Measurements from ENCODE around the gene ATP2A2.
"Not testable (repeated sequence)": the region's sequence is repeated elsewhere in the genome, so short reads cannot be mapped to it uniquely, and the experiment has no call there.

ATP2A2 gene

GRCh38 chr12:110320550-110320949, 39.5 kb downstream of the ATP2A2 start:
- no CpG with 5 or more reads among the region's 3 CpGs for WGBS (ENCODE audit: insufficient coverage, insufficient read length)
- Histone ChIP-seq H3K4me1 (ENCODE audit: control insufficient read depth, insufficient read depth, low read length) (no peaks in the 10 kb centered on the region), H3K27me3 (ENCODE audit: control insufficient read depth, insufficient read depth, low read length) (no peaks in the 10 kb centered on the region), H3K36me3 (ENCODE audit: control insufficient read depth, insufficient read depth, low read length) (0 out of 2 replicates have a peak, but pooled peaks cover 2% of the 10 kb centered on the region), H3K27ac (ENCODE audit: low read length) (no peak overlapping the region), H3K9me3 (ENCODE audit: control insufficient read depth, insufficient read depth, low read length) (no peaks in the 10 kb centered on the region), H3K4me3 (ENCODE audit: low read length) (no peak overlapping the region)
- DNase-seq (ENCODE audit: low read depth, low spot score) = no peak

- no peaks in the 10 kb centered on the region for H3K9me3 ChIP-seq (ENCODE audit: control insufficient read depth, insufficient read depth, low read length)
- no peak for DNase-seq (ENCODE audit: low read depth, low spot score)
- no CpG with 5 or more reads among the region's 4 CpGs for WGBS (ENCODE audit: insufficient coverage, insufficient read length)
- no peaks in the 10 kb centered on the region for H3K27me3 ChIP-seq (ENCODE audit: control insufficient read depth, insufficient read depth, low read length)
- peaks cover 22% of the 10 kb centered on the region for H3K36me3 ChIP-seq (ENCODE audit: control insufficient read depth, insufficient read depth, low read length)
- no peaks in the 10 kb centered on the region for H3K4me1 ChIP-seq (ENCODE audit: control insufficient read depth, insufficient read depth, low read length)
- H3K4me3 ChIP-seq (ENCODE audit: low read length) = no peak overlapping the region
- H3K27ac ChIP-seq (ENCODE audit: low read length) = no peak overlapping the region
Measured at GRCh38 chr12:110329710-110330109, 48.7 kb downstream of the ATP2A2 start.

DNA sequence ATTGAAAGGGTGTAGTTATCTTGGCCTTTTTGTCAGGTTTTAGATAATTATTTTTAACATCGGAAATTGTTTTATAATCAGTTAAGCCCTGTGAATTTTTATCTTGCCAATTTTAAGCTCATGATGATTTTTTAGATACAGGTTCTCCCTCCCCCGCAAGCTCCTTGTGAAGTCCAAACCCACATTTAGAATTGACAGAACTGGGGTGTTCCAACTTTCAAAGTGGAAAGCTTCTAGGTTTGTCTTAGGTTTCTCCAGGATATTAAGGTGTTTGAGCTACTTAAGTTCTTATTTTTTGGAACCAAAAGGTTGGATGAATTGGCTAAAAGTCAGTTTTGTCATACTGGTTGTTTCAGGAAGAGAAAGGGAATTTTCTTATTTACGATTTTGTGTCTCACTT, 49.1 kb downstream of the ATP2A2 start:
- DNase-seq (ENCODE audit: low read depth, low spot score) = no peak

DNA sequence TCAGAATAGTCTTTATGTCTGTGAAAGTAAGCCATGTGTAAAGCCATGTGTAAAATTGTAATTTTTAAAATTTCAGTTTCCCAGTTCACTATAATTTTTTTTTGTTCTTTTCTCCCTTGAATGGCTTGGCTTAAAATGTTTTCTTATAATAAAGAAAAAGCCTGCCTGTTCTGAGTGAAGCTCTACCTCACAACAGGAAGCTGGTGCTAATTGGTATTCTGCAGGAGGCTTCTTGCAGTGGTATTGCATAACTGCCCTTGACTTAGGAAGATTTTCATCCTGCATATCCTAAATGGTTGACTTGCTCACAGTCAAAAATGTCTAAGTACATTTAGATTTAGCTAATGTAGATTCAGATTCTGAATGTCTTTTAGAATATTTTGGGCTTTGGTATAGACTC, 49.5 kb downstream of the ATP2A2 start:
- DNase-seq (ENCODE audit: low read depth, low spot score) = no peak
- Histone ChIP-seq H3K27ac (ENCODE audit: low read length) (no peak overlapping the region), H3K36me3 (ENCODE audit: control insufficient read depth, insufficient read depth, low read length) (peaks cover 29% of the 10 kb centered on the region)

More for the DNA sequence above, 49.1 kb downstream of the ATP2A2 start:
- Histone ChIP-seq H3K27me3 (ENCODE audit: control insufficient read depth, insufficient read depth, low read length) (no peaks in the 10 kb centered on the region), H3K27ac (ENCODE audit: low read length) (no peak overlapping the region), H3K4me1 (ENCODE audit: control insufficient read depth, insufficient read depth, low read length) (no peaks in the 10 kb centered on the region), H3K36me3 (ENCODE audit: control insufficient read depth, insufficient read depth, low read length) (peaks cover 26% of the 10 kb centered on the region), H3K9me3 (ENCODE audit: control insufficient read depth, insufficient read depth, low read length) (no peaks in the 10 kb centered on the region), H3K4me3 (ENCODE audit: low read length) (no peak overlapping the region)
- no CpG with 5 or more reads among the region's 3 CpGs for WGBS (ENCODE audit: insufficient coverage, insufficient read length)

DNA sequence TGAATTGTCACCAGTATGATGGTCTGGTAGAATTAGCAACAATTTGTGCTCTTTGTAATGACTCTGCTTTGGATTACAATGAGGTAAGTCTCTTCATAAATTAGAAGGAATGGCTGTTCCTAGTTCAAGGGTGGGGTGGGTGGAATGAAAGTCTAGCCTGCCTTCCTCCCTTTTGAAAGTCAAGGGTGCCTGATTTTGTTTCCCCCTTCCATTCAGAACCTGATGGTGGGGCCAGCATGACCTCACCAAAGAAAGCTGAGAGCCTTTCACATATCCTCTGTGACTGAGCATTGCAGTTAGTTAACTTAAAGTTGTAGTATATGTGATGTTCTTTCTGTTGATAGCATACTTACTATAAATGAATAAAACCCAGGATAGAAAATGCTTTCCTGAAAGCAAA, 52.2 kb downstream of the ATP2A2 start:
- Histone ChIP-seq H3K27ac (ENCODE audit: low read length) (no peak overlapping the region), H3K4me3 (ENCODE audit: low read length) (no peak overlapping the region), H3K9me3 (ENCODE audit: control insufficient read depth, insufficient read depth, low read length) (no peaks in the 10 kb centered on the region), H3K27me3 (ENCODE audit: control insufficient read depth, insufficient read depth, low read length) (no peaks in the 10 kb centered on the region), H3K4me1 (ENCODE audit: control insufficient read depth, insufficient read depth, low read length) (no peaks in the 10 kb centered on the region), H3K36me3 (ENCODE audit: control insufficient read depth, insufficient read depth, low read length) (peaks cover 36% of the 10 kb centered on the region)
- DNase-seq (ENCODE audit: low read depth, low spot score) = no peak

More for the DNA sequence above, 49.5 kb downstream of the ATP2A2 start:
- no peaks in the 10 kb centered on the region for H3K27me3 ChIP-seq (ENCODE audit: control insufficient read depth, insufficient read depth, low read length)
- no peaks in the 10 kb centered on the region for H3K9me3 ChIP-seq (ENCODE audit: control insufficient read depth, insufficient read depth, low read length)
- no peaks in the 10 kb centered on the region for H3K4me1 ChIP-seq (ENCODE audit: control insufficient read depth, insufficient read depth, low read length)
- no peak overlapping the region for H3K4me3 ChIP-seq (ENCODE audit: low read length)

GRCh38 chr12:110335481-110336045, 54.5 kb downstream of the ATP2A2 start:
- no peaks in the 10 kb centered on the region for H3K4me1 ChIP-seq (ENCODE audit: control insufficient read depth, insufficient read depth, low read length)
- WGBS (ENCODE audit: insufficient coverage, insufficient read length) = no CpG with 5 or more reads among the region's 4 CpGs
- H3K9me3 ChIP-seq (ENCODE audit: control insufficient read depth, insufficient read depth, low read length) = no peaks in the 10 kb centered on the region
- no peak overlapping the region for H3K4me3 ChIP-seq (ENCODE audit: low read length)
- no peak for DNase-seq (ENCODE audit: low read depth, low spot score)
- no peak overlapping the region for H3K27ac ChIP-seq (ENCODE audit: low read length)
- H3K36me3 ChIP-seq (ENCODE audit: control insufficient read depth, insufficient read depth, low read length) = peaks cover 46% of the 10 kb centered on the region
- no peaks in the 10 kb centered on the region for H3K27me3 ChIP-seq (ENCODE audit: control insufficient read depth, insufficient read depth, low read length)

- Histone ChIP-seq H3K4me3 (ENCODE audit: low read length) (no peak overlapping the region), H3K36me3 (ENCODE audit: control insufficient read depth, insufficient read depth, low read length) (peaks cover 49% of the 10 kb centered on the region), H3K4me1 (ENCODE audit: control insufficient read depth, insufficient read depth, low read length) (no peaks in the 10 kb centered on the region), H3K27ac (ENCODE audit: low read length) (no peak overlapping the region), H3K27me3 (ENCODE audit: control insufficient read depth, insufficient read depth, low read length) (no peaks in the 10 kb centered on the region), H3K9me3 (ENCODE audit: control insufficient read depth, insufficient read depth, low read length) (no peaks in the 10 kb centered on the region)
- no CpG with 5 or more reads among the region's 11 CpGs for WGBS (ENCODE audit: insufficient coverage, insufficient read length)
- no peak for DNase-seq (ENCODE audit: low read depth, low spot score)
Measured at GRCh38 chr12:110337912-110338710, 57.1 kb downstream of the ATP2A2 start.

DNA sequence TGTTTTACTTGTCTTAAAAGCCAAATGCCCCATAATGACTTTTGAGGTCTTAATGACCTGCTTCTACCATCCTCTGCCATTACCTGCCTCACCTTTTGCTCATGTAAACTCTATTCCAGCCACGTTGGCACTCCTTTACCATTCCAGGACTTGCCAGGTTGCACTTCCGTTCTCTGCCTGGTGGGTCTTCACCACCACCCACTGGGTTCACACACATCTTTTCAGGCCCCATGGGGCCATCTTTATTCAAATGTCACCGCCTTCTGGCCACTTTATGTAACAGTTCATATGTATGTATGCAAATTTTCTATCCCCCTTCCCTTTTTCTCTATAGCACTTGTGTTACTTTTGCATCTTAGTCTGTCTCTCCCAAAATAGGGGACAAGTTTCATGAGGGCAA, 57.7 kb downstream of the ATP2A2 start:
- H3K9me3 ChIP-seq (ENCODE audit: control insufficient read depth, insufficient read depth, low read length) = no peaks in the 10 kb centered on the region
- H3K36me3 ChIP-seq (ENCODE audit: control insufficient read depth, insufficient read depth, low read length) = peaks cover 49% of the 10 kb centered on the region
- no peak overlapping the region for H3K4me3 ChIP-seq (ENCODE audit: low read length)
- DNase-seq (ENCODE audit: low read depth, low spot score) = no peak
- H3K27ac ChIP-seq (ENCODE audit: low read length) = no peak overlapping the region
- H3K4me1 ChIP-seq (ENCODE audit: control insufficient read depth, insufficient read depth, low read length) = no peaks in the 10 kb centered on the region
- H3K27me3 ChIP-seq (ENCODE audit: control insufficient read depth, insufficient read depth, low read length) = no peaks in the 10 kb centered on the region
- WGBS (ENCODE audit: insufficient coverage, insufficient read length) = no CpG with 5 or more reads among the region's 3 CpGs

DNA sequence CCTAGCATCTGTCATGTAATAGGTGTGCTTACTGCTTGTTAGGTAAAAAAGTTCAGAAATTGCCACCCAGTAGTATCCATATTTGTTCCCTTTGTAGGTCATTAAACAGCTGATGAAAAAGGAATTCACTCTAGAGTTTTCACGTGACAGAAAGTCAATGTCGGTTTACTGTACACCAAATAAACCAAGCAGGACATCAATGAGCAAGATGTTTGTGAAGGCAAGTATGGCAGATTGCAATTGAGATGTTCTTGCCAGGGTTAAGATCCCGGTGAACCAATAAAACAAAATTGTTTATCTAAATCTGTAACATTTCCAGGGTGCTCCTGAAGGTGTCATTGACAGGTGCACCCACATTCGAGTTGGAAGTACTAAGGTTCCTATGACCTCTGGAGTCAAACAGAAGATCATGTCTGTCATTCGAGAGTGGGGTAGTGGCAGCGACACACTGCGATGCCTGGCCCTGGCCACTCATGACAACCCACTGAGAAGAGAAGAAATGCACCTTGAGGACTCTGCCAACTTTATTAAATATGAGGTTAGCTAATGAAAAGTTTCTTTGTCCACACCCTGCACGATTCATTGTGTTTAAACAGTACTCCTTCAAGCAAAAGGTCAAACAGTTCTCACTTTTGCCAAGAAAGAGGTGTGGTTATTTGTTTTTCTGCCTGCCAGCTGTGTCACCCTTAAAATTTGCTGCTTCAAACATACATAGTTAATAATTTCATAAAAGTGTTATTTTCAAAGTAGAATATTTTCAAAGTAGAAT, 58.3 kb downstream of the ATP2A2 start:
- no peaks in the 10 kb centered on the region for H3K4me1 ChIP-seq (ENCODE audit: control insufficient read depth, insufficient read depth, low read length)
- peaks cover 51% of the 10 kb centered on the region for H3K36me3 ChIP-seq (ENCODE audit: control insufficient read depth, insufficient read depth, low read length)
- no CpG with 5 or more reads among the region's 8 CpGs for WGBS (ENCODE audit: insufficient coverage, insufficient read length)
- DNase-seq (ENCODE audit: low read depth, low spot score) = no peak
- H3K27me3 ChIP-seq (ENCODE audit: control insufficient read depth, insufficient read depth, low read length) = no peaks in the 10 kb centered on the region
- H3K9me3 ChIP-seq (ENCODE audit: control insufficient read depth, insufficient read depth, low read length) = no peaks in the 10 kb centered on the region
- no peak overlapping the region for H3K27ac ChIP-seq (ENCODE audit: low read length)
- H3K4me3 ChIP-seq (ENCODE audit: low read length) = no peak overlapping the region

DNA sequence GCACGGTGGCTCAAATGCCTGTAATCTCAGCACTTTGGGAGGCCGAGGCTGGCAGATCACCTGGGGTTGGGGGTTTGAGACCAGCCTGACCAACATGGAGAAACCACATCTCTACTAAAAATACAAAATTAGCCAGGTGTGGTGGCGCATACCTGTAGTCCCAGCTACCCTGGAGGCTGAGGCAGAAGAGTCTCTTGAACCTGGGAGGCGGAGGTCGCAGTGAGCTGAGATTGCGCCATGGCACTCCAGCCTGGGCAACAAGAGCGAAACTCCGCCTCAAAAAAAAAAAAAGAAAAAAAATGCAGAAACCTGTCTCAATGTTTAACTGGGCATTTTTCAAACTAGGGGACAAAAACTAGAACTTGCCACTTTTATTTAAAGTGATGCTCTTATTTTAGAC, 59.2 kb downstream of the ATP2A2 start:
- not testable (repeated sequence) for H3K9me3 ChIP-seq (ENCODE audit: control insufficient read depth, insufficient read depth, low read length); H3K27ac ChIP-seq (ENCODE audit: low read length); H3K4me3 ChIP-seq (ENCODE audit: low read length); H3K4me1 ChIP-seq (ENCODE audit: control insufficient read depth, insufficient read depth, low read length); DNase-seq (ENCODE audit: low read depth, low spot score); H3K27me3 ChIP-seq (ENCODE audit: control insufficient read depth, insufficient read depth, low read length)
- H3K36me3 ChIP-seq (ENCODE audit: control insufficient read depth, insufficient read depth, low read length) = peaks cover 50% of the 10 kb centered on the region
- WGBS (ENCODE audit: insufficient coverage, insufficient read length) = no CpG with 5 or more reads among the region's 8 CpGs

All from iPS DF 6.9 (cell line).